Measurements from ENCODE around the gene MUC6. TPM values are rescaled to one million over a fixed set of nuclear protein-coding genes. Genes with fewer than 3 reads are reported as not detected.

MUC6 gene
- total and polyA plus RNA-seq, 2 experiments from 2014 or later = not detected

DNA sequence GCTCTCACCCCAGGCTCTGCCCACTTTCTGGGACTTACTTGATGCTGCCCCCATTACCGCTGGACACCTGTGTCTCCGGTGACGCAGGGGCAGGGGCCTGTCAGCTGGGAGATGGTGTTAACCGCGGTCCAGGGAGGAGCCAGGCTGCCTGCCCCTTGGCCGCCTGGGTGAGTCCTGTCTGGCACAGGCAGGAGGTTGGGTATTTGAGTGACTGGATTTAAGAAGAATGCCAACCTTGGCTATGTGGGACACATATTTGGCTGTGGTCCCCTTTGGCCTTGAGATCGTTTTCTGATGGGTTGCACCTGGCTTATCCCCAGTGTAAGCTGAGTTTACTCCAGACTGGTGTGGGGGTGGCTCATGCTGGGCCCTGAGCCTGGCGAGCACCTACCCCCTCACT, 2.5 kb downstream of the MUC6 start:
- 59 to 63% methylated on average over 8 of the region's 8 CpGs for WGBS, 2 experiments (ENCODE audit: low coverage in 1 of 2, low lambda C conversion rate in 2 of 2, missing lambda C conversion rate in 2 of 2)
- Histone ChIP-seq H3K4me3 (no peak overlapping the region), H3K79me2 (ENCODE audit: insufficient read depth) (no peaks in the 10 kb centered on the region), H3K27ac (no peak overlapping the region), H3K4me2 (ENCODE audit: unreplicated experiment) (no peak overlapping the region), H3K36me3 (ENCODE audit: low read depth) (no peaks in the 10 kb centered on the region), H3F3A (ENCODE audit: insufficient read depth) (no peaks in the 10 kb centered on the region), H3K9me2 (ENCODE audit: insufficient read depth) (no peaks in the 10 kb centered on the region), H3K27me3 (replicated peaks; ENCODE audit: insufficient read depth) (no peaks in the 10 kb centered on the region; the same call in 1 of the 2 replicates), H3K9me3 (ENCODE audit: low read depth) (no peaks in the 10 kb centered on the region), H2AFZ (no peak overlapping the region), H4K20me1 (ENCODE audit: insufficient read depth) (no peaks in the 10 kb centered on the region), H3K4me1 (ENCODE audit: insufficient read depth) (no peaks in the 10 kb centered on the region), H3K9ac (no peak overlapping the region)
- TF ChIP-seq EZH2phosphoT487 (IDR thresholded peaks at IDR 0.05; ENCODE audit: insufficient read depth, low read depth) (no peak), EZH2 (IDR thresholded peaks at IDR 0.05; ENCODE audit: insufficient read depth, poor library complexity, severe bottlenecking) (no peak)
- in situ Hi-C loops (cut with MboI) = no loop called here
- peak; percentile 16 for DNase-seq

- no peaks in the 10 kb centered on the region for H3K4me1 ChIP-seq (ENCODE audit: insufficient read depth)
- no peaks in the 10 kb centered on the region; the same call in 1 of the 2 replicates for H3K27me3 ChIP-seq (replicated peaks; ENCODE audit: insufficient read depth)
- no peak overlapping the region for H2AFZ ChIP-seq
- no peaks in the 10 kb centered on the region for H3K9me3 ChIP-seq (ENCODE audit: low read depth)
- H3K4me2 ChIP-seq (ENCODE audit: unreplicated experiment) = no peak overlapping the region
- no peak overlapping the region for H3K27ac ChIP-seq
- no peaks in the 10 kb centered on the region for H4K20me1 ChIP-seq (ENCODE audit: insufficient read depth)
- H3F3A ChIP-seq (ENCODE audit: insufficient read depth) = no peaks in the 10 kb centered on the region
- WGBS, 2 experiments (ENCODE audit: low coverage in 1 of 2, low lambda C conversion rate in 2 of 2, missing lambda C conversion rate in 2 of 2) = 63 to 66% methylated on average over 32 to 38 of the region's 38 CpGs
- TF ChIP-seq EZH2 (IDR thresholded peaks at IDR 0.05; ENCODE audit: insufficient read depth, poor library complexity, severe bottlenecking) = no peak
- TF ChIP-seq EZH2phosphoT487 (IDR thresholded peaks at IDR 0.05; ENCODE audit: insufficient read depth, low read depth) = no peak
- DNase-seq = no peak
- H3K4me3 ChIP-seq = no peak overlapping the region
- H3K9me2 ChIP-seq (ENCODE audit: insufficient read depth) = no peaks in the 10 kb centered on the region
- in situ Hi-C loops (cut with MboI) = no loop called here
- H3K36me3 ChIP-seq (ENCODE audit: low read depth) = no peaks in the 10 kb centered on the region
- no peaks in the 10 kb centered on the region for H3K79me2 ChIP-seq (ENCODE audit: insufficient read depth)
- no peak overlapping the region for H3K9ac ChIP-seq
Measured at GRCh38 chr11:1033016-1033798, 3.3 kb downstream of the MUC6 start.

- no peaks in the 10 kb centered on the region for H3K79me2 ChIP-seq (ENCODE audit: insufficient read depth)
- no peaks in the 10 kb centered on the region for H3K9me2 ChIP-seq (ENCODE audit: insufficient read depth)
- no peak overlapping the region for H3K4me2 ChIP-seq (ENCODE audit: unreplicated experiment)
- 89 to 90% methylated on average over 12 of the region's 12 CpGs for WGBS, 2 experiments (ENCODE audit: low coverage in 1 of 2, low lambda C conversion rate in 2 of 2, missing lambda C conversion rate in 2 of 2)
- H3K9ac ChIP-seq = no peak overlapping the region
- no peaks in the 10 kb centered on the region for H3K4me1 ChIP-seq (ENCODE audit: insufficient read depth)
- H3K36me3 ChIP-seq (ENCODE audit: low read depth) = no peaks in the 10 kb centered on the region
- DNase-seq = no peak
- no peaks in the 10 kb centered on the region for H3K27me3 ChIP-seq (replicated peaks; ENCODE audit: insufficient read depth)
- no peak overlapping the region for H2AFZ ChIP-seq
- H3F3A ChIP-seq (ENCODE audit: insufficient read depth) = no peaks in the 10 kb centered on the region
- TF ChIP-seq EZH2phosphoT487 (IDR thresholded peaks at IDR 0.05; ENCODE audit: insufficient read depth, low read depth) (no peak), EZH2 (IDR thresholded peaks at IDR 0.05; ENCODE audit: insufficient read depth, poor library complexity, severe bottlenecking) (no peak)
- H3K9me3 ChIP-seq (ENCODE audit: low read depth) = no peaks in the 10 kb centered on the region
- H3K27ac ChIP-seq = no peak overlapping the region
- in situ Hi-C loops (cut with MboI) = no loop called here
- no peak overlapping the region for H3K4me3 ChIP-seq
- no peaks in the 10 kb centered on the region for H4K20me1 ChIP-seq (ENCODE audit: insufficient read depth)
Measured at GRCh38 chr11:1032310-1032891, 4.1 kb downstream of the MUC6 start.

GRCh38 chr11:1031121-1031899, 5.2 kb downstream of the MUC6 start:
- Histone ChIP-seq H3K4me3 (no peak overlapping the region), H3K9me2 (ENCODE audit: insufficient read depth) (no peaks in the 10 kb centered on the region), H3K27ac (no peak overlapping the region), H3F3A (ENCODE audit: insufficient read depth) (no peaks in the 10 kb centered on the region), H3K27me3 (replicated peaks; ENCODE audit: insufficient read depth) (no peaks in the 10 kb centered on the region), H3K4me1 (ENCODE audit: insufficient read depth) (no peaks in the 10 kb centered on the region), H3K79me2 (ENCODE audit: insufficient read depth) (no peaks in the 10 kb centered on the region), H3K9me3 (ENCODE audit: low read depth) (no peaks in the 10 kb centered on the region), H2AFZ (no peak overlapping the region), H3K36me3 (ENCODE audit: low read depth) (no peaks in the 10 kb centered on the region), H4K20me1 (ENCODE audit: insufficient read depth) (no peaks in the 10 kb centered on the region), H3K4me2 (ENCODE audit: unreplicated experiment) (no peak overlapping the region), H3K9ac (no peak overlapping the region)
- in situ Hi-C loops (cut with MboI) = no loop called here
- WGBS, 2 experiments (ENCODE audit: low coverage in 1 of 2, low lambda C conversion rate in 2 of 2, missing lambda C conversion rate in 2 of 2) = 75 to 81% methylated on average over 15 to 30 of the region's 30 CpGs
- no peak for DNase-seq
- TF ChIP-seq EZH2phosphoT487 (IDR thresholded peaks at IDR 0.05; ENCODE audit: insufficient read depth, low read depth) = no peak

Measured in GM23248 (cell line).